Measurements from ENCODE around the gene RNF40.
"Not testable (repeated sequence)": the region's sequence is repeated elsewhere in the genome, so short reads cannot be mapped to it uniquely, and the experiment has no call there.

RNF40 gene

GRCh38 chr16:30820952-30821421 is 58.9 kb downstream of the RNF40 start:
- no peak for DNase-seq (ENCODE audit: low read depth in 2 of 2)

- DNase-seq (ENCODE audit: low read depth in 2 of 2): not testable (repeated sequence)
These were observed 59.3 kb downstream of the RNF40 start for GRCh38 chr16:30821441-30821840.

- DNase-seq (ENCODE audit: low read depth in 2 of 2): no peak
These were observed 59.8 kb downstream of the RNF40 start for GRCh38 chr16:30821891-30822290.
